ENCODE measurements around the gene VCP. TPM values are rescaled to one million over a fixed set of nuclear protein-coding genes. Genes with fewer than 3 reads are reported as not detected.

The VCP gene
- total RNA-seq: 292 and 296 TPM in 2 replicates

GRCh38 chr9:35072461-35073278, at the start of gene VCP:
Gene VCP, minus strand, starts transcription at chr9:35072625. Its CDS starts 272 bp downstream, at chr9:35072353.
- intact Hi-C loops (cut with micrococcal nuclease): loop anchor here (1.0 to 10.0 kb wide), 21 partner anchors 8 to 1768 kb away; partner anchors contain the start of genes CCDC107, CCL27, CREB3 and DCAF12

GRCh38 chr9:35116898-35117551, 44.6 kb upstream of the VCP start:
- intact Hi-C loops (cut with micrococcal nuclease): loop anchor here (1.0 to 5.0 kb wide), 18 partner anchors 14 to 766 kb away; partner anchors contain the start of genes CCDC107, CREB3, DNAI1 and DNAJB5

- intact Hi-C loops (cut with micrococcal nuclease): loop anchor here (1.0 to 5.0 kb wide), 17 partner anchors 13 to 766 kb away; partner anchors contain the start of genes CCDC107, CREB3, DNAI1 and DNAJB5
Measured at GRCh38 chr9:35116539-35116897, 44.1 kb upstream of the VCP start.

DNA sequence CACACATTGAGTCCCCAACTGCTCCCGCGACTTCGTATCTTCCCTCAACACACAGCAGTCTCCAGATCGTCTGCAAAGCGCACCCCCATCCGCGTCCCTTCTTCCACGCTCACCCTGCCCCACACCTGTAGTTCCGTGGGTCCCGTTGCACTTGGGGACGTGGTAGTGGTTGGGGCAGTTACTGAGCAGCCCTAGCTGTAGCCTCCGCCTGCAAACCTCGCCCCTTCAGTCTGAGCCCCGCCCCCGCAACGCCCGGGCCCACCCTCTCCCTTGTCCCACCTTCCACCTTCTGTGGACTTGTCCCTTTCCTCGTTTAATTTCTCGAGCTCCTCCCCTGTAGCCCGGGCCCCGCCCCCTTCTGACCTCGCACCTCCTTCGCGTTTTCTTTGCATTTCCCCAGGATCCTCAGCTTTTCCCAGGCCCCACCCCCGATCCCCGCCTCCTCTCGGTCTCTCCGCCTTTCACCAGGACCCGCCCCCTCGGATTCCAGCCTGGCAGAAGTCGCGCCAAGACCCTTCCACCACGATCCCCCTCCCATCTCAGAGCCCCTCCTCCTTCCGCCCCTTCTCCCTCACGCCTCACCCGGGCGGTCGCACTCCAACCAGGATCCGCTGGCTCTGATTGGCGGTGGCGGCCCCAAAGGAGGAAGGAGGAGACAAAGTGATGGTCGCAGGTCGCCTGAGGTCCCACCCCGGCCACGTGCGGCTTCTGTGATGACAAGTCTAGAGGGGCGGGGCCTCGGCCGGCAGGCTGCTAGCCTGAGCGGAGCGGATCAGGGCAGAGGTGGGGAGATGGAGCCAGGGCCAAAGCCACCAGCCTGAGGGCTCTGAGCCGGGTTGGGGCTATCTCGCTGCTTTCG, 43.5 kb upstream of the VCP start, which contains the start of gene ATOSB:
Gene ATOSB (minus strand): TSS at position 183 of the 859 bp plus-strand sequence. CDS start 7,588 bp downstream, outside the sequence.
- intact Hi-C loops (cut with micrococcal nuclease): loop anchor here (1.0 to 5.0 kb wide), 20 partner anchors 13 to 1285 kb away; partner anchors contain the start of genes CCDC107, CREB3, DNAI1 and DNAJB5

- intact Hi-C loops (cut with micrococcal nuclease): loop anchor here (1.0 to 5.0 kb wide), 4 partner anchors 35 to 1286 kb away; partner anchors contain the start of genes FAM221B, KIF24, NUDT2 and RNF38
Measured at GRCh38 chr9:35114840-35115628, 42.6 kb upstream of the VCP start.

GRCh38 chr9:35114113-35114839, 41.9 kb upstream of the VCP start:
- intact Hi-C loops (cut with micrococcal nuclease): loop anchor here (2.0 kb wide), 2 partner anchors 785 to 1287 kb away; partner anchors contain the start of genes KIF24, NUDT2 and RNF38

GRCh38 chr9:35112257-35113020, 40.0 kb upstream of the VCP start:
- intact Hi-C loops (cut with micrococcal nuclease): no loop called here

DNA sequence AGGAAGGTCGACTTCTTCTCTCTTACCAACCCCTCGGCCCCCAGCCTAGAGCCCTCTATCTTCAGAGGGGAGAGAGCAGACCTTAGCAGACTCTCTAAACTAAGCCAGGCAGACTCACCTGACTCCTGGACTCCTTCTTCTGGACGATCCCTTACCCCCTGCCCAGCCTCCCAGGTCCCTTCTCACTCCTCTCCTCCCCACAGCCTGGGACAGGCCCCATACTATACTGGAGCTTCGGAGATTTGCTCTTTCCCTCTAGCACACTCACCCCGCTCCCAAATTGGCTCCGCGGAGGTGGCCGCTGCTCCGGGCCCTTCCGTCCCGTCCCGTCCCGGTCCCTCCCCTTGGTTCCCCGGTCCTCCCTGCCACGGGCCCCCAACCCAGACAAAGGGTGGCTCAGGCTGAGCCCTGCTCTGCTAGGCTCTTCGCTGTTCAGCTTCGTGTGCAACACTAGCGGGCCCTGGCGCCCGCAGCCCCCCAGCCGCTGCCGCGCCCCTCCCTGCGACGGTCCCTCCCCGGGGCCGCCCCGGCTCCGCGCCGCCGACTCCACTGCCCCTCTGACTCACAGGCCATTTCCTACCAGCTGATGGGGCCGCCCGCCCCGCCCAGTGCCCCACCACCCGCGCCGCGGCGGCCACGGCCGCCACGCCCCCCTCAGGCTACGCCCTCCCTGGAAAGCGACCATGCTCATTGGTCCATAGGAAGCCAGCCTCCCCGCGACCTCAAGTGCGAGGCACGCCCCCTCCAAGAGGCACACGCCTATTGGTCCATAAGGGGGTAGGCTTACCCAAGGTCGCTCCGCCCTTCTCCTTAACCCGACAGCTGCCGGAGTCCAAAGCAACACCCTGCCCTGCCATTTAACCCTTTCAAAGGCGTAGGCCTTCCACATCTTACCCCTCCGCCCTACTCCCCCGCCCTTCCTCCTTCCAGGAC, 38.8 kb upstream of the VCP start:
- intact Hi-C loops (cut with micrococcal nuclease): loop anchor here (1.0 to 2.0 kb wide), 8 partner anchors 8 to 637 kb away; partner anchors contain the start of genes CREB3, DNAJB5, GALT and PIGO

GRCh38 chr9:35110327-35110761, 37.9 kb upstream of the VCP start:
- intact Hi-C loops (cut with micrococcal nuclease): loop anchor here (2.0 kb wide), 1 partner anchor 464 kb away; the partner anchor contains the start of gene GALT

DNA sequence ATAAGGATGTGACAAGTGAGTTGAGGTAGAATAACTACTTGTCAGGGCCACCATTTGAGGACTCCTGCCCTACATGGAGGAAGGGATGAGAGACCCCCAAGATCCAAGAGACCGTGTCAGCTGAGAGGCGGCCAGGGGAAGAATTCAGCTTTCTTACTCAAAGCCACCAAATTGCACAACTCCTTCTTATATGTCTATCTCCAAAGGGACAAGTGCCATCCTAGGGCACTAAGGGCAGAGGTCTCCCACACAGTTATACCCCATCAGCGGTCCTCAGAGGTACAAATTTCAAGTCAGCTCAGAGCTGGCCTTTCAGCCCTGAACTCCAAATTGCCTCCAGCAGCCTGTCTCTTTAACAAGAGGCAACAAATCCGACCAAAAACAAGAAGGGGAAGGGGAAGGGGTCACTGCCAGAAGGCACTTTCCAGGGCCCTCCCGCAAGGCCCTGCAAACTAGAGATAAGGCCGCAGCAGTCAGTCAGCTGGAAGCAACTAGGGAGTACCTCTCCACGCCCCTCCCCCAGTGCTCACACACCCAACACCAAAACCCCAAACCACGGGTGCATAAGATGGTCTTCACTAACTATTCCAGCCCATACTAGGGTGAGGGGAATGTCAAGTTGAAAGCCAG, 36.6 kb upstream of the VCP start:
- intact Hi-C loops (cut with micrococcal nuclease): no loop called here

GRCh38 chr9:35108461-35108860, 36.0 kb upstream of the VCP start:
- intact Hi-C loops (cut with micrococcal nuclease): no loop called here

DNA sequence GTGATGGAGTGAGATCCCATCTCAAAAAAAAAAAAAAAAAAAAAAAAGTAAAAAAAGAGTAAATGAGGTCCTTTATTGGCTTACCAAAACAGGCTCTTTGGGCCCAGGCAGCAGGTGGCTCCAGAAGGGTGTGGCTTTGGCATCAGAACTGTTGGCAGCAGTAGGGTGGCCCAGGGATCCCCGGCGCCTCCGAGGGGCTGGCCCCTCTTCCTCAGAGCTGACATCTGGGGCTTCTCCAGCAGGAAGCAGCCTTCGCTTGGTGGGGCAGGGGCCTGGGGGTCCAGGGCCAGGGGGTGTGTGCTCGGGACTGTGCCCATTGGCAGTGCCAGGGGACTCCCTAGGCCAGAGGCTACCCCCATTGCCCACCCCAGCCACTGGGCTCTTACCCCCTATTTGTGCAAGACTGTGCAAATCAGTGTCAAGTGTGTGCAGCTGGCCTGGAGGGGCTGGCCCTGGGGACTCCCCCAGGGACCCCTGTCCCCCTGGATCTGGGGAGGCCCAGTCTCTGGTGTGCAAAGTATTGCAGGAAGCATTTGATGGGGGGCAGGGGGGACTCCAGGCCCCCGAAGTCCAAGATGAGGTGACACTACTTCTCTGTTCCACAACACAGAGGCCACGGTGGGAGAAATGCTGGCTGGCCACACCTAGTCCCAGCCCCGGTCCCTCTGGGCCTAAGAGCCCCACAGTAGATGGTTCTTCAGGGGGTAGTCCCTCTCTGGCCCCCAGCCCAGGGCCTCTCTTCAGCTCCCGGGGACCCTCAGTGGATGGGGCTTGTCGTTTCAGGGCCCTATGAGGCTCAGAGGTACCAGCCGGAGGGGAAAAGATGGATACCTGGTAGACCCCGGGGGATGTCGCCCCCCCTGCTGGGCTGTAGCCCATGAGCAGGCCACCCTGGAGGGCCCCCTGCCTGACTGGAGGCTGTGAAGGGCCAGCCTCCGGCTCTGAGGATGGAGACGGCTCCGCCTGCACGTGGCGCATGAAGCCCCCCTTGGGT, 35.2 kb upstream of the VCP start:
- intact Hi-C loops (cut with micrococcal nuclease): no loop called here

GRCh38 chr9:35106343-35106730, 33.9 kb upstream of the VCP start:
- intact Hi-C loops (cut with micrococcal nuclease): no loop called here

GRCh38 chr9:35105571-35106342, 33.3 kb upstream of the VCP start:
- intact Hi-C loops (cut with micrococcal nuclease): loop anchor here (1.0 kb wide), 1 partner anchor 9 kb away; the partner anchor contains the start of gene PIGO

- intact Hi-C loops (cut with micrococcal nuclease): loop anchor here (1.0 kb wide), 1 partner anchor 9 kb away; the partner anchor contains the start of gene PIGO
Measured at GRCh38 chr9:35105126-35105525, 32.7 kb upstream of the VCP start.
